NCI-H748 (cell line): Measurements from ENCODE around the gene MRPL23.

Source experiments
- DNase-seq: peaks from one replicate; lab custom pipeline; 2025; ENCODE audit not compliant: unreplicated experiment; lab: John Stamatoyannopoulos, UW

Gene MRPL23

DNA sequence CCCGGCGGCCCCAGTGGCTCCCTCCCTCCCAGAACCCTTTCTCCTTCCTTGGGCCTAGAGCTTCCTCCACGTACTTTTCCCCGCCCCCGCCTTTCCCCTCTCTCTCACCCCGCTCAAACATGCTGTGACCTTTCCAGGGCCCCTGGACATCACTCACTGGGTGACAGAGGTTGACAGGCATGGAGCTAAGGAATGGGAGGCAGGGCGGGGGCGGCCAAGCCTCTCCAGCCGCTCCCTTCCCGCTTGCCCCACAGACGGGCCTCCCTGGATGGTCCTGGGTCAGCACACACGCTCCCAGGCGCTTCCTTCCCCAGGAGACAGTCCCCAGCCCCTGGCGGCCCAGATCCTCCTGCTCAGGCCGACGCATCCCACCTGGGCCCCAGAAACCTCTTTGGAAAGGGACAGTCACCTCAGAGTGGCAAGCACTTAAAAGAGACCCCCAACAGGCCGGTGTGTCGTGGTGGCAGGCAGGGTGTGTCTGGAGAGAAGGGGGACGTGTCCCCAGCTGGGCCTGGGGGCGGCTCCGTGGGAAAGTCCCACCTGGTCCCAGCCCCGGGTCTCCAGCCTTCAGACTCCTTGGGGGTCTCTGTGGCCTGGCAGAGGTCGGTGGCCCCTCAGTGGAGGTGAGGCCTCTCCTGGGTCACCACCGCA lies 41.7 kb downstream of the MRPL23 start:
- DNase-seq = no peak

DNA sequence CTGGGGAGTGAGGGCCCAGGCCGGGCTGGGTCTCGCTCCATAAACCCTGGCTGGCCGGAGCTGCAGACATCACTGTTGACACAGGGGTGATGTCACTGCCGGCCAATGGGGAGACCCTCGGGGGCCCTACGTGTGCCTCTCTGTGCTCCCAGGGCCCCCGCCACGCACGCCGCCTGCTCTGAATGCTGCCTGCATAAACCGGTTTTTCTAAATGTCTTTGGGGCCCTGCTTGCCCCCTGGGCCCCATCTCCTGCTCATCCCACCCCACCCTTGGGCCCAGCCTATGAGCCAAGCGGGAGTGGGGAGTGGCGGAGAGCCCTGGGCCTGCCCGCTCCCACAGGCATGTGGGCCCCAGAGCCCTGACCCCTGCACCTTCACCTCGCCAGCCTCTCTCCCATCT lies 42.8 kb downstream of the MRPL23 start:
- DNase-seq = no peak

DNA sequence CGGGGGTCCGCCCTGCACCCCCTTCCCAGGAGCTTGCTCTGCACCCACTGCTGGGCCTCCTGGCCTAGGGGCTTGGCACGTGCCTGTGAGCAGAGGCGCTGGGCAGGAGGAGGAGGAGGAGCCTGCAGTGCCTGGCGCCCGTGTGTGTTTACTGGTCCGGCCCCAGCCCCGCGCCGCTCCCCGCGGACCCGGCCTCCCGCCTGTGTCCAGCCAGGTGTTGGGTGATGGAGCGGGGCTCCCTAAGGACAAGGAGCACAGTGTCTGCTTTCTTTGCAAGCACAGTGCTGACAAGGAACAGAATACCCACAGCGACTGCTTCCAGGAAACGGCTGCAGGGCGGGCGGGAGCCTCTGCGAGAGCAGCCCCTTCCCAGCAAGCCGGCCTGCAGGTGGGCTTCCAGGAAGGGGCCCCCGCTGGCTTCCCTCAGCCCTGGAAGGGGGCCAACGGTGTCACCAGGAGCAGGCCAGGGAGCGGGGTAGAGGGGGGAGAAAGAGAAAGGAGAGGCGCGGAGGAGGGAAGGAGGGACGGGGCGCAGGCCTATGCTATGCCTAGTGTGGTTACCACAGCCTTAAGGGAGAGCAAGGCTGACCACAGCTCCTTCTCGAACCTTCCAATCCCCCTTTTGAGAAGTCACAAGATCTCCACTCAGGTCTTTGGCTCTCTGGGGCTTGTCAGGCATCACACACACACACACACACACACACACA lies 43.9 kb downstream of the MRPL23 start:
- DNase-seq = no peak

DNA sequence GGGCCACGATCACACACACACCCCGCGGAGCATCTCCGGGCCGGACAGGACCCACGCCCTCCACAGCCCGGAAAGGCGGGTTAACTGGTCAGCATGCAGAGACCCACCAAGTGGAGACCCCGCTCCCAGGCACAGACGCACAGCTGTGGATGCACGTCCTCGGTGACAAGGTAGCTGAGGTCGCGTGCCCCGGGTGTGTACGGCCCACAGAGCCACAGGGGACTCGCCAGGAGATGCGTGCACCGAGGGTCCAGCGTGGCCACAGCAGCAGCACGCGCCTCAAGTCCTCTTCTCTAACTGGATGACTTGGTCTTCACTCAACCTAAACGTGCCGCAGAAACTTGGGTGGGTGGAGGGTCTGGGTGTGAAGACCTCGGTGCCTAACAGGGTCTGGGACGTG lies 45.0 kb downstream of the MRPL23 start:
- no peak for DNase-seq

DNA sequence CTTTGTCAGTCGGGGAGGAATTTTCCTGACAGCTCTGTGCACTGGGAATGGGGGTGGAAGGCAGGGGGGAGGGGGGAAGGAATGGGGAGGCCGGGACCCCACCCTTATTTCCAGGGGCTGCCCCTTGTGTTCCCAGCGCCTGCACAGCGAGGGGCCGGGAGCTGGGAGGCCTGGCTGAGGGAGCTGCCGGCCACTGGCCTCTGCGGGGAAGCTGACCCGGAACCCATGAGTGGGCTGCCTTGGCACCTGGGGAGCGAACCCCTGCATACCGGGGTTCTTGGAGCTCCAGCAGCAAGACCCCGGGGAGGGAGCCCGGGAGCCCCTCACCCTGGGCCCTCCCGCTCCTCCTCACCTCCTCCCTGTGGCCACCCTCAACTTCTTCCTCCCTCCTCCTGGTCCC lies 47.0 kb downstream of the MRPL23 start:
- DNase-seq = no peak

DNA sequence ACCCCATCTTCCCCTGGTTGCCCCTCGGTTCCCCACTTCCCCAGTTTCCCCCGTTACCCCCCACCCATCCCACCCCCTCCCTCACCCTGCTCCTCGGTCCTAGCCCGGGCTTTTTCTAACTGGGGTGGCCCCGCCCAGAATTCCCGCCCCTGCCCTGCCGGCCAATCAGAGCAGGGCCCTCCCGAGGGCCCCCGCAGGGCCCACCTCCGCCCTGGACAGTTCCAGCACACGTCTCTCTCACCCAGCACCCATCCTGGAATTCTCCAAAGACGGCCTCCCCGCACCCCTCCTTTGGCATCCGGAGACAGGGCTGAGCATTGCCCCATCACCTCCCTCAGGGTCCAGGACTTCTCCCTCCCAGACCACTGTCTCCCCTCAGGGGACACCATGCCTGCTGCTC lies 50.6 kb downstream of the MRPL23 start, which contains the start of gene H19:
Gene H19, minus strand, starts transcription at position 88 of the 400 bp plus-strand sequence.
- DNase-seq = no peak

DNA sequence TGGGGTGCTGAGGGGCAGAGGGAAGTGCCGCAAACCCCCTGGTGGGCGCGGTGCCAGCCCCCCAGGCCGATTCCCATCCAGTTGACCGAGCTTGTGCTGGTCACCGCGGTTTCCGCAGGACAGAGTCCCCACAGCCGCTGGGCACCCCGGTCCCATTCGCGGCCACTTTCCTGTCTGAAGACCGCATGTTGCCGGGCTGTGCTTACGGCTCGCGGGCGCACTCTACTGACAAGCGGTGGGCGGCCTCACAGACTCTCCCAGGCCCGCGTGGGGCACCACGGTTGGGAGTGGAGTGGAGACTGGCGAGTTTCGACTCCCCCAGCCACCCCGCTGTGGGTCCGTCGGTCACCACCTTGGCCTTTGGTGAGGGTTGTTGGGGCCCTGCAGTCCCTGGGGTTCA lies 51.2 kb downstream of the MRPL23 start:
- no peak for DNase-seq

DNA sequence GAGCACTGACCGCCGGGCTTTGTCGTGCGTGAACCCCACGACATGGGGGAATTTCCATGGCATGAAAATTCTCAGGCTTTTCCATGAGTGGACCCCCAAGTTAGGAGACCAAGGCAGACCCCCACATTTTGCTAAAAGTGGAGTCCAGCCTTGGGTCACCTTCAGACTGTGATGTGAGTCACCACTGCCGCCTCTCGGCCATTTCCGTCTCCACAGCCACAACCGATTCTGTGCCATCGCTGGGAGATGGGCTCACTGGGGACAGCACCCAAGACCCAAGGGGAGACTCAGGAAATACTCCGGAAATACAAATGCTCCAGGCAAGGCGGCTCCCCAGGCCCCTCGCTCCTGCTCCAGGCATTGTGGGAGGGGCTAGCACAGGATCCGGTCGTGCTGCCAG lies 51.7 kb downstream of the MRPL23 start:
- DNase-seq = no peak

DNA sequence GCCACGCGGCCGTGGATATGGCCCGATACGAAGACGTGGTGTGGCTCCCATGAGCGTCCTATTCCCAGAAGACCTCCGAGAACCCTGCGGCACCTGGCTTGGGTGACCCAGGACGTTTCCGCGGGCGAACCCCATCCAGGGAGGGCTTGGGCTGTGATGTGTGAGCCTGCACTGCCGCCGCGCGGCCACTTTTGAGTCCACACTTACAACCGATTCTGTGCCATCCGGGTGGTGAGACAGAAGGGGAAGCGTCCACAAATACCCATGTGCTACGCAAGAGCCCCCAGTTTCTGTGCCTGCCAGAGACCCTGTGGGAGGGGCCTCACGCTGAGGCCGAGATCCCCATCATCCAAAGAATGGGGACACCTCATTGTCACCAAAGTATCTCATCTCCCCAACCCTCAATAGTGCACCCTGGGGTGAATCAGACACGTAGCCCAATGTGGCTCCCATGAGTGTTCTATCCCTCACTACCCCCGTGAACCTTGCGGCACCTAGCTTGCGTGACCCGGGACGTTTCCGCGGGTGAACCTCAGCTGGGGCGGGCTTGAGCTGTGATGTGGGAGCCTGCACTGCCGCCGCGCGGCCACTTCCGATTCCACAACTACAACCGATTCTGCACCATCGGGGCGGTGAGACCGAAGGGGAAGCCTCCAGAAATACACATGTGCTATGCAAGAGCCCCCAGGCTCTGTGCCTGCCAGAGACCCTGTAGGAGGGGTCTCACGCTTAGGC lies 55.1 kb downstream of the MRPL23 start:
- DNase-seq = no peak

DNA sequence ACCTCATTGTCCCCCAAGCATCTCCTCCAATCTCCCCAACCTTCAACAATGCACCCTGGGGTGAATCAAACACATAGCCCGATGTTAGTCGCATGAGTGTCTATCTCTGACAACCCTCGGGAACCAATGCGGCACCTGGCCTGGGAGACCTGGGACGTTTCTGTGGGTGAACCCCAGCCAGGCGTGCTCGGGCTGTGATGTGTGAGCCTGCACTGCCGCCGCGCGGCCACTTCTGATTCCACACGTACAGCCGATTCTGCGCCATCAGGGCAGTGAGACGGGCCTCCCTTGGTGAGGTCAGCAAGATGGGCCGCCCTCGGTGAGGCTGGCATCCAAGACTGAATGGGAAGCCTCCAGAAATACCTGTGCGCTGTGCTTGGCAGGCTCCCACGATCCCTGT lies 55.7 kb downstream of the MRPL23 start:
- DNase-seq = no peak

DNA sequence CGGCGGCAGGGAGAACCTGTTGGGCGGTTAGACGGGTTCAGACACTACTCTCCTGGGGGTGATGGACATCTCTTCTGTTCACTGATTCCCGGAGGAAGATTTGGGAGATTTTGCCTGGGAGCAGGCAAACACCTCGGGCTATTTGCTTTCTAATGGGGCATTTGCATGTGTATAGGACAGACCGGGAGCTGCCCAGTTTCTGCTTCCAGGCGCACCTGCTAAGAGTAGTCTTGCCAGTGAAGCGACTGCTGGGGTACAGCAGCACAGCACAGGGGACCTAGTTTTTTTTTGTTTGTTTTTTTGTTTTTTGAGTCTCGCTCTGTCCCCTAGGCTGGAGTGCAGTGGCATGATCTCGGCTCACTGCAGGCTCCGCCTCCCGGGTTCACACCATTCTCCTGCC lies 57.3 kb downstream of the MRPL23 start:
- DNase-seq = no peak
